ENCODE data around the gene TNPO2. TPM values are rescaled to one million over a fixed set of nuclear protein-coding genes. Genes with fewer than 3 reads are reported as not detected.
"Not testable (repeated sequence)": the region's sequence is repeated elsewhere in the genome, so short reads cannot be mapped to it uniquely, and the experiment has no call there.

TNPO2 gene
- total RNA-seq, 1 experiment from 2014 or later: 89.5 TPM

DNA sequence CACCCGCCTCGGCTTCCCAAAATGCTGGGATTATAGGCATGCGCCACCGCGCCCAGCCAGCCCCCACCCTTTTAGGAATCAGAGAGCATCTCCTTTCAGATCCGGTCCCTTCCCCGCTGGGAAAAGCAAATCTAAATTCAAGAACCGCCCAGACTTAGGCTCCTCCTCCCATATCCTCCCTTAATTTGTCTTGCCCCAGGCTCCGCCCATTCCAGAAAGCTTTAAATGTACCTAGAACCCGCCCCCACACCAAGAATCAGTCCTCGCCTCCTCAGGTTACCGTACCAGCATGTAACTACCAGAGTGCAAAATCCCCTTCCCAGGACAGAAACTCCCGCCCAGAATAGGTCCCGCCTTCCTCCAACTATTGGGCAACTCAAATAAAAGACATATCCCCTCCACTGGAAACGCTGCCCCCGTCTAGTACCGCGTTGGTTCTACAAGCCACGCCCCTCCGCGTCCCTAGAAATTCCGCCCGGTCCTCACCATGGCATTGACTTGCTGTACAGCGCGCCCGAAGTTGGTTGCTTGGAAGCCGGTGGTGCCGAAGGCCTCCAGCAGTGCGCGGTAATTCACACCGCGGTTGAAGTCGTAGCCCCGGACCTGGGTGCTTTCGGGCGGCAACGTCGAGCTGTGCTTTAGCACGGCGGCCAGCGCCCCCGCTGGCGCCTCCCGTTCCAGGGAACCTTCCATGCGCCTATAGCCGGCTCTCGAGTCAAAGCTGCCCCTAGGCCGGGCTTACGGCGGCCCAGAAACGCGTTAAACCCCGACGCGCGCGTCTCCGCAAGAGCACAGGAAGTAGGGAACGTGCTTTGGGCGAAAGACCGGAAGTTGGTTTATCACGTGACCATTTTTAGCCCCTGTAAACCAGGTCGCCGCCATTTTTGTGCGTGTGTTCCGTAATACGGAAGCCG lies 42.4 kb downstream of the TNPO2 start, which contains the start of gene DHPS:
Gene DHPS (minus strand): TSS at position 807 of the 914 bp plus-strand sequence. CDS start 114 bp downstream, at position 693.
- Mint-ChIP-seq H3K4me3 (ENCODE audit: unreplicated experiment) (peak within 1 kb of the TSS; percentile 96), H3K27me3 (ENCODE audit: insufficient read depth, unreplicated experiment) (no peaks in the 10 kb centered on the region), H3K4me1 (ENCODE audit: insufficient read depth, unreplicated experiment) (peaks cover 5% of the 10 kb centered on the region), H3K9me3 (ENCODE audit: unreplicated experiment) (no peaks in the 10 kb centered on the region), H3K27ac (ENCODE audit: low read depth, unreplicated experiment) (peak within 1 kb of the TSS; percentile 97), H3K36me3 (ENCODE audit: insufficient read depth, unreplicated experiment) (peaks cover 50% of the 10 kb centered on the region)
- BruUV-seq (replicated peaks): TSS peak; percentile 65
- POLR2A ChIA-PET: interaction anchor here (0.5 to 2.9 kb wide), 16 partner anchors 9 to 240 kb away, joined by 3 to 40 read pairs (median 5); partner anchors contain the start of genes FBXW9, GET3, MAN2B1 and TNPO2
- CTCF ChIA-PET: interaction anchor here (3.3 kb wide), 1 partner anchor 10 kb away, joined by 20 read pairs; no protein-coding TSS in a partner anchor
- intact Hi-C loops (cut with micrococcal nuclease): loop anchor here (1.0 kb wide), 1 partner anchor 15 kb away; the partner anchor contains the start of gene FBXW9
- DNase-seq (ENCODE audit: unreplicated experiment): peak; percentile 100
- TF ChIP-seq, protein P1, sequence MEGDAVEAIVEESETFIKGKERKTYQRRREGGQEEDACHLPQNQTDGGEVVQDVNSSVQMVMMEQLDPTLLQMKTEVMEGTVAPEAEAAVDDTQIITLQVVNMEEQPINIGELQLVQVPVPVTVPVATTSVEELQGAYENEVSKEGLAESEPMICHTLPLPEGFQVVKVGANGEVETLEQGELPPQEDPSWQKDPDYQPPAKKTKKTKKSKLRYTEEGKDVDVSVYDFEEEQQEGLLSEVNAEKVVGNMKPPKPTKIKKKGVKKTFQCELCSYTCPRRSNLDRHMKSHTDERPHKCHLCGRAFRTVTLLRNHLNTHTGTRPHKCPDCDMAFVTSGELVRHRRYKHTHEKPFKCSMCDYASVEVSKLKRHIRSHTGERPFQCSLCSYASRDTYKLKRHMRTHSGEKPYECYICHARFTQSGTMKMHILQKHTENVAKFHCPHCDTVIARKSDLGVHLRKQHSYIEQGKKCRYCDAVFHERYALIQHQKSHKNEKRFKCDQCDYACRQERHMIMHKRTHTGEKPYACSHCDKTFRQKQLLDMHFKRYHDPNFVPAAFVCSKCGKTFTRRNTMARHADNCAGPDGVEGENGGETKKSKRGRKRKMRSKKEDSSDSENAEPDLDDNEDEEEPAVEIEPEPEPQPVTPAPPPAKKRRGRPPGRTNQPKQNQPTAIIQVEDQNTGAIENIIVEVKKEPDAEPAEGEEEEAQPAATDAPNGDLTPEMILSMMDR (IDR thresholded peaks at IDR 0.05; ENCODE audit: unreplicated experiment): no peak

DNA sequence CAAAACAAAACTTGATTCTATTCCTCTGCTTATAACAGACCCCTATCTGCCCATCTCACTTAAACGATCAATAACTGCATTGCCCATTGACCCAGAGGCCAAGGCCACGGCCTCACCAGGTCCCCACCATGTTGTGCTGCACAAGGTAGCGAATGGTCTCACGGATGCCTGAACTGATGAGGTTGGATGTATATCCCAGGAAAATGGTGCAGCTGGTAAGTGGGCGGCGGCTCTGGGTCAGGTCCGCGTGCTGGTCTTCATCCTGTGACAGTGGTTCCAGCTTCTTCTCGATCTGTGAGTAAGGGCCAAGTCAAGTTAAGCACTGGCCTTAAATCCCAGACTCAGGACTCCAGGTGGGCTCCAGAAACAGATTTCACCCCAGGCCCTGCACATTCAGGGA lies 43.7 kb downstream of the TNPO2 start:
- ChIA-PET CTCF (interaction anchor here (0.8 to 3.3 kb wide), 2 partner anchors 8 to 70 kb away, joined by 3 to 20 read pairs; no protein-coding TSS in a partner anchor), POLR2A (interaction anchor here (1.1 to 2.9 kb wide), 3 partner anchors 11 to 42 kb away, joined by 3 to 40 read pairs (median 17); partner anchors contain the start of gene TNPO2)
- TF ChIP-seq, protein P1 (IDR thresholded peaks at IDR 0.05; ENCODE audit: unreplicated experiment): no peak
- no peaks in the 10 kb centered on the region for H3K9me3 Mint-ChIP-seq (ENCODE audit: unreplicated experiment)
- peak overlapping the region; percentile 96 for H3K4me3 Mint-ChIP-seq (ENCODE audit: unreplicated experiment)
- no peak overlapping the region for H3K27ac Mint-ChIP-seq (ENCODE audit: low read depth, unreplicated experiment)
- no TSS peak for BruUV-seq (replicated peaks)
- H3K4me1 Mint-ChIP-seq (ENCODE audit: insufficient read depth, unreplicated experiment): peaks cover 5% of the 10 kb centered on the region
- intact Hi-C loops (cut with micrococcal nuclease): no loop called here
- peaks cover 63% of the 10 kb centered on the region for H3K36me3 Mint-ChIP-seq (ENCODE audit: insufficient read depth, unreplicated experiment)
- DNase-seq (ENCODE audit: unreplicated experiment): no peak
- H3K27me3 Mint-ChIP-seq (ENCODE audit: insufficient read depth, unreplicated experiment): no peaks in the 10 kb centered on the region

DNA sequence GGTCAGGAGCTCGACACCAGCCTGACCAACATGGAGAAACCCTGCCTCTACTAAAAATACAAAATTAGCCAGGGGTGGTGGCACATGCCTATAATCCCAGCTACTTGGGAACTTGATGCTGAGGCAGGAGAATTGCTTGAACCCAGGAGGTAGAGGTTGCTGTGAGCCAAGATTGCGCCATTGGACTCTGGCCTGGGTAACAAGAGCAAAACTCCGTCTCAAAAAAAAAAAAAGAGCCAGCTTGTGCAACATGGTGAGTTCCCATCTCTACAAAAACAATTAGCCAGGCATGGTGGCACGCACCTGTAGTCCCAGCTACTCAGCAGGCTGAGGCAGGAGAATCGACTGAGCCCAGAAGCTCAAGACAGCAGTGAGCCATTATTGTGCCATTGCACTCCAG lies 45.7 kb downstream of the TNPO2 start:
- intact Hi-C loops (cut with micrococcal nuclease); BruUV-seq (replicated peaks); H3K9me3 Mint-ChIP-seq (ENCODE audit: unreplicated experiment); H3K4me3 Mint-ChIP-seq (ENCODE audit: unreplicated experiment); H3K27ac Mint-ChIP-seq (ENCODE audit: low read depth, unreplicated experiment); H3K4me1 Mint-ChIP-seq (ENCODE audit: insufficient read depth, unreplicated experiment); H3K27me3 Mint-ChIP-seq (ENCODE audit: insufficient read depth, unreplicated experiment); DNase-seq (ENCODE audit: unreplicated experiment): not testable (repeated sequence)
- POLR2A ChIA-PET: interaction anchor here (0.5 to 1.8 kb wide), 4 partner anchors 9 to 159 kb away, joined by 3 to 7 read pairs (median 4); a partner anchor contains a TSS
- CTCF ChIA-PET: interaction anchor here (0.6 to 1.4 kb wide), 8 partner anchors 8 to 185 kb away, joined by 3 to 8 read pairs (median 4); no protein-coding TSS in a partner anchor
- H3K36me3 Mint-ChIP-seq (ENCODE audit: insufficient read depth, unreplicated experiment): peaks cover 79% of the 10 kb centered on the region

DNA sequence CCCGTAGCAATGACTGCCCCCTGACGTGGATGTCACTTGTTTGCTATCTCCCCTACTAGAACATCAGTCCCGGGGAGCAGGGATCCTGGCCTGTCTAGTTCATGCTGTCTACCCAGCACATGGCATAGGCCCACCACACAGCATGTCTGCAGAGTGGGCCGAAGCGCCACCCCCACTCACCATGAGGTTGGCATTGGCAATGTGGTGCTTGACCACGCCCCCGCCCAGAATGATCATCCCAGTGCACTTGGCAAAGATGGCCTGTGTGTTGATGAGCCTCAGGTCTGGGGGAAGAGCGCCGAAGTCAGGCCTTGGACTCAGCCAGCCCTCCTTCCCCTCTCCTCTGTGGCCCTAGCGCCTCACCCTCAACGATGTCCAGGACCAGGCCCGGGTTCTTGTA lies 46.8 kb downstream of the TNPO2 start:
- H3K27me3 Mint-ChIP-seq (ENCODE audit: insufficient read depth, unreplicated experiment): no peaks in the 10 kb centered on the region
- CTCF ChIA-PET: interaction anchor here (0.6 to 1.7 kb wide), 14 partner anchors 9 to 188 kb away, joined by 3 to 11 read pairs (median 4); partner anchors contain the start of genes MAN2B1 and WDR83
- intact Hi-C loops (cut with micrococcal nuclease): loop anchor here (1.0 to 2.0 kb wide), 2 partner anchors 119 to 170 kb away; no protein-coding TSS in a partner anchor
- TF ChIP-seq, protein P1 (IDR thresholded peaks at IDR 0.05; ENCODE audit: unreplicated experiment): no peak
- H3K27ac Mint-ChIP-seq (ENCODE audit: low read depth, unreplicated experiment): no peak overlapping the region
- H3K4me1 Mint-ChIP-seq (ENCODE audit: insufficient read depth, unreplicated experiment): peaks cover 5% of the 10 kb centered on the region
- H3K9me3 Mint-ChIP-seq (ENCODE audit: unreplicated experiment): no peaks in the 10 kb centered on the region
- DNase-seq (ENCODE audit: unreplicated experiment): no peak
- POLR2A ChIA-PET: interaction anchor here (0.6 to 1.0 kb wide), 4 partner anchors 11 to 658 kb away, joined by 3 to 4 read pairs (median 3); partner anchors contain the start of gene MAN2B1
- no TSS peak for BruUV-seq (replicated peaks)
- H3K36me3 Mint-ChIP-seq (ENCODE audit: insufficient read depth, unreplicated experiment): peaks cover 90% of the 10 kb centered on the region
- no peak overlapping the region for H3K4me3 Mint-ChIP-seq (ENCODE audit: unreplicated experiment)

Data from MCF 10A (cell line).